HEK293 (cell line): ENCODE data around the gene TIE1.

Source experiments
- CTCF ChIP-seq: fragments of 450-650 bp; formaldehyde crosslinking; IDR thresholded peaks from 2 replicates; pipeline ENCODE4 v1.5.1; 2016; ENCODE audit warnings: missing biosample characterization, missing genetic modification characterization
- IKZF3 ChIP-seq: fragments of 450-650 bp; IDR thresholded peaks from 2 replicates; pipeline ENCODE4 v1.5.0; 2018; ENCODE audit warnings: missing biosample characterization, mild to moderate bottlenecking, missing genetic modification characterization, moderate library complexity
- MZF1 ChIP-seq: fragments of 450-650 bp; formaldehyde crosslinking; IDR thresholded peaks from 2 replicates; pipeline ENCODE4 v1.5.1; 2017; ENCODE audit warnings: missing biosample characterization, missing genetic modification characterization, borderline replicate concordance
- ZNF10 ChIP-seq: fragments of 450-650 bp; formaldehyde crosslinking; IDR thresholded peaks from 2 replicates; pipeline ENCODE4 v1.5.1; 2017; ENCODE audit warnings: missing biosample characterization, missing genetic modification characterization
- ZNF133 ChIP-seq: fragments of 450-650 bp; formaldehyde crosslinking; IDR thresholded peaks from 2 replicates; pipeline ENCODE4 v1.5.1; 2016; ENCODE audit warnings: missing biosample characterization, missing genetic modification characterization
- ZNF223 ChIP-seq: fragments of 450-650 bp; formaldehyde crosslinking; IDR thresholded peaks from 2 replicates; pipeline ENCODE4 v1.5.1; 2016; ENCODE audit warnings: missing biosample characterization, missing genetic modification characterization
- ZNF292 ChIP-seq: fragments of 450-650 bp; formaldehyde crosslinking; IDR thresholded peaks from 2 replicates; pipeline ENCODE4 v1.5.1; 2016; ENCODE audit warnings: low read depth, missing biosample characterization, missing genetic modification characterization, borderline replicate concordance
- ZNF610 ChIP-seq: fragments of 450-650 bp; formaldehyde crosslinking; IDR thresholded peaks from 2 replicates; pipeline ENCODE4 v1.5.1; 2016; ENCODE audit warnings: missing biosample characterization, missing genetic modification characterization, borderline replicate concordance

- no peak for TF ChIP-seq CTCF (tag by site-specific recombination)
- TF ChIP-seq MZF1 (tag by site-specific recombination), result no peak
- TF ChIP-seq ZNF610, result no peak
- no peak for TF ChIP-seq ZNF292
- TF ChIP-seq IKZF3 (tag by site-specific recombination), result no peak
- TF ChIP-seq ZNF10 (tag by site-specific recombination), result no peak
- TF ChIP-seq ZNF133 (tag by site-specific recombination), result no peak
- TF ChIP-seq ZNF223 (tag by site-specific recombination), result no peak
These were observed 27.1 kb upstream of the TIE1 start for GRCh38 chr1:43273708-43274107.
